ENCODE results near the gene DOCK9.

DNA sequence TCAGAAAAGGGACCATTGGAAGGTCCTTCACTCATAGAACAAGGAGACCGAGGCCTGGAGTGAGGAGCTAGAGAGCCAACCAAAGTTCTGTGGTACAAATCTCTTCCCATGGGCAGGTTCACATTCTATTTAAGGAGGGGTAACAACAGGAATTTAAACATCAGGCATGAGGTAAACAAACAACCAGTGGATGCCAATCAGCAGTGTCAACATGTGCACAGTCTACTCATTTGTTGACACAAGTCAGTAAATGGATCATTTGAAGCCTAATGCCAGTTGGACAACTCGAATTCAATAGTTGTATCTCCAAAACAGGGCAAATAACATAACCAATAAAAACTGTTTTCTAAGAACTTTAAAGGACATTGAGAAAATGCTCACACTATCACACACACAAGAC is 6.3 kb upstream of the DOCK9 start:
- TF ChIP-seq CTCF (IDR thresholded peaks at IDR 0.05) = no peak
- no peak for TF ChIP-seq POLR2AphosphoS5 (IDR thresholded peaks at IDR 0.05; ENCODE audit: low read depth, low read length)
- TF ChIP-seq REST (IDR thresholded peaks at IDR 0.05; ENCODE audit: insufficient read depth in 1 of 2, low read depth in 2 of 2, low read length in 1 of 2) = no peak

Data from Panc1 (cell line).